Measurements from ENCODE around the gene SMG6. TPM values are rescaled to one million over a fixed set of nuclear protein-coding genes. Genes with fewer than 3 reads are reported as not detected.

Gene SMG6
- total and polyA plus RNA-seq, 2 experiments from 2014 or later = 11.9 to 19.9 TPM

DNA sequence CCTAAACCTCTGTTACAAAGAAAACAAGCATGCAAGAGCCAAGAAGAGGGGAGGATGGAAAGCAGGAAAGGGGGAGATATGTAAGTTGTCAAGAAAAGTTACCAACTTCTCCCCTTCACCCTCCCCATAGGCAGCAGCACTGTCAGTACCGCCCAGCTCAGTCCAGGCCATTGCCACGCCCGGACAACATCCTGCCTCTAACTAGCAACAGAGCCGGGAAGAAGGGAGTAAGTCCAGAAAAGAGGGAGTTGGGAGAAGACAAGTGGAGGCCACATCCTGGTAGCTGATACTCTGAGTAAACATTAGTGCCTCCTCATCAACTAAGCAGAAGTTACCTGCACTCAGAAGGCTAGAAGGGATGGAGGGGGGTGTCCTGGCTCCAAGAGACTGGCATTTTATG lies 113.6 kb downstream of the SMG6 start:
- Histone ChIP-seq H3K79me2 (peaks cover 2% of the 10 kb centered on the region), H3K4me1 (ENCODE audit: insufficient read depth) (peaks cover 3% of the 10 kb centered on the region), H3K4me3 (no peak overlapping the region), H3K4me2 (no peak overlapping the region), H4K20me1 (ENCODE audit: insufficient read depth, poor library complexity, severe bottlenecking) (no peaks in the 10 kb centered on the region), H3K27me3 (no peaks in the 10 kb centered on the region), H2AFZ (no peak overlapping the region), H3K36me3 (replicated peaks; ENCODE audit: insufficient read depth, low read depth) (no peaks in the 10 kb centered on the region), H3K27ac (no peak overlapping the region), H3K9me2 (replicated peaks; ENCODE audit: insufficient read depth) (no peaks in the 10 kb centered on the region), H3K9me3 (ENCODE audit: low read depth) (no peaks in the 10 kb centered on the region)
- no peak for TF ChIP-seq EZH2 (IDR thresholded peaks at IDR 0.05; ENCODE audit: borderline replicate concordance)
- TF ChIP-seq, protein P1, sequence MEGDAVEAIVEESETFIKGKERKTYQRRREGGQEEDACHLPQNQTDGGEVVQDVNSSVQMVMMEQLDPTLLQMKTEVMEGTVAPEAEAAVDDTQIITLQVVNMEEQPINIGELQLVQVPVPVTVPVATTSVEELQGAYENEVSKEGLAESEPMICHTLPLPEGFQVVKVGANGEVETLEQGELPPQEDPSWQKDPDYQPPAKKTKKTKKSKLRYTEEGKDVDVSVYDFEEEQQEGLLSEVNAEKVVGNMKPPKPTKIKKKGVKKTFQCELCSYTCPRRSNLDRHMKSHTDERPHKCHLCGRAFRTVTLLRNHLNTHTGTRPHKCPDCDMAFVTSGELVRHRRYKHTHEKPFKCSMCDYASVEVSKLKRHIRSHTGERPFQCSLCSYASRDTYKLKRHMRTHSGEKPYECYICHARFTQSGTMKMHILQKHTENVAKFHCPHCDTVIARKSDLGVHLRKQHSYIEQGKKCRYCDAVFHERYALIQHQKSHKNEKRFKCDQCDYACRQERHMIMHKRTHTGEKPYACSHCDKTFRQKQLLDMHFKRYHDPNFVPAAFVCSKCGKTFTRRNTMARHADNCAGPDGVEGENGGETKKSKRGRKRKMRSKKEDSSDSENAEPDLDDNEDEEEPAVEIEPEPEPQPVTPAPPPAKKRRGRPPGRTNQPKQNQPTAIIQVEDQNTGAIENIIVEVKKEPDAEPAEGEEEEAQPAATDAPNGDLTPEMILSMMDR (IDR thresholded peaks at IDR 0.05; ENCODE audit: poor library complexity) = no peak
- no peak for TF ChIP-seq EZH2phosphoT487 (IDR thresholded peaks at IDR 0.05; ENCODE audit: low read depth, severe bottlenecking, unreplicated experiment)
- no peak for DNase-seq (ENCODE audit: low spot score)
- 85% methylated on average over 4 of the region's 4 CpGs for WGBS (ENCODE audit: low lambda C conversion rate, missing lambda C conversion rate)

DNA sequence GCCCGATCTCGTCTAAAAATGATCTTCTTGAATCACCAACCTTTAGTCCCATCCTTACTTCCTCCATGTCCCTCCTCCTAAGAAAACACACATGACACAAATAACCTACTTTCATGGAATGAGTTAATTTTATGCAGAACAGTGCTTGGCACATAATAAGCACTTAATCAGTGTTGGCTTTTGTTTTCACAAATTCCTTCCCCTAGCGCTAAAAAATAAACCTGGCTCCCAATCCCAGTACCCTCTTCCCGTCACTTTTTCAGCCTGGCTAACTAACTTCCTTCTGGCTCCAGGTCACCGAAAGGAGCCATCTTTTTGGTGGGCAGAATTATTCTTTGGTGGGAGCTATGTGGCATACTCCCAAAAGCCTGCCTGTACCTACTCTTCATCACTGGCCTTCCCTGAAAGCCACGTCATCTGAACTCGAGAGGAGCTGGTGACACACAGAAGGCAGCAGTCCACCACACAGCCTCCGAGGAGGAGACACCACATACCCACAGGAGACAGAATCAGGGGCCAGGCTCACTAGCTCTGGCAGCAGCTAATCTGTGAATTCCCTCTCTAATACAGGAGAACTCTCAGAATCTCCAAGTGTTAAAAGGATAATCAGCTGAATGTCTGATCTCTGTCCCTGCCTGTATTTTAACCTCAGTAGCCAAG lies 114.5 kb downstream of the SMG6 start:
- no peak overlapping the region for H3K4me2 ChIP-seq
- peaks cover 3% of the 10 kb centered on the region for H3K4me1 ChIP-seq (ENCODE audit: insufficient read depth)
- no peaks in the 10 kb centered on the region for H3K36me3 ChIP-seq (replicated peaks; ENCODE audit: insufficient read depth, low read depth)
- no peak for DNase-seq (ENCODE audit: low spot score)
- H3K9me2 ChIP-seq (replicated peaks; ENCODE audit: insufficient read depth) = no peaks in the 10 kb centered on the region
- no peaks in the 10 kb centered on the region for H3K79me2 ChIP-seq
- no peaks in the 10 kb centered on the region for H4K20me1 ChIP-seq (ENCODE audit: insufficient read depth, poor library complexity, severe bottlenecking)
- H3K27me3 ChIP-seq = no peaks in the 10 kb centered on the region
- no peak for TF ChIP-seq EZH2 (IDR thresholded peaks at IDR 0.05; ENCODE audit: borderline replicate concordance)
- 91% methylated on average over 8 of the region's 8 CpGs for WGBS (ENCODE audit: low lambda C conversion rate, missing lambda C conversion rate)
- H3K27ac ChIP-seq = no peak overlapping the region
- H3K4me3 ChIP-seq = no peak overlapping the region
- H3K9me3 ChIP-seq (ENCODE audit: low read depth) = no peaks in the 10 kb centered on the region
- no peak overlapping the region for H2AFZ ChIP-seq

DNA sequence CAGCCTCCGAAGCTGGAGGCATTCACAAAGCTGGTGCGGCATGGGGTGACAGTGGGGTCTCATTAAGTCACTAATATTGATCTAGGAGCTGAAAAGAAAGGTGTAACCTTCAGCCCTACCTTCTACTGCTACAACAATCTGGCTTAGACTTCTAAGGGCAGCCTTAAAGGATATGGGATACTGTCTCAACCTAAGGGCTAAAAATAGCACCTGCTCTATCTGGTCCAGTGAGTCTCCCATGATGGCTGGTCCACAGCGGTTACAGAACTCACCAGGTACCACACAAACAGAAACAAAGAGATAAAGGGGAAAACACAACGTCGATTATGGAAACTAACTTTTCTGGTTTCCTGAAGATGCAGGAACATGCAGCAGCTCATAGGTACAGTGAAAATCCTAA lies 115.8 kb downstream of the SMG6 start:
- TF ChIP-seq EZH2phosphoT487 (IDR thresholded peaks at IDR 0.05; ENCODE audit: low read depth, severe bottlenecking, unreplicated experiment) (no peak), EZH2 (IDR thresholded peaks at IDR 0.05; ENCODE audit: borderline replicate concordance) (no peak)
- TF ChIP-seq, protein P1 (IDR thresholded peaks at IDR 0.05; ENCODE audit: poor library complexity) = no peak
- Histone ChIP-seq H3K4me3 (no peak overlapping the region), H3K79me2 (no peaks in the 10 kb centered on the region), H3K27ac (no peak overlapping the region), H3K4me1 (ENCODE audit: insufficient read depth) (peaks cover 3% of the 10 kb centered on the region), H2AFZ (no peak overlapping the region), H3K4me2 (no peak overlapping the region), H3K36me3 (replicated peaks; ENCODE audit: insufficient read depth, low read depth) (no peaks in the 10 kb centered on the region), H3K9me3 (ENCODE audit: low read depth) (no peaks in the 10 kb centered on the region), H3K27me3 (no peaks in the 10 kb centered on the region), H4K20me1 (ENCODE audit: insufficient read depth, poor library complexity, severe bottlenecking) (no peaks in the 10 kb centered on the region), H3K9me2 (replicated peaks; ENCODE audit: insufficient read depth) (no peaks in the 10 kb centered on the region)
- no peak for DNase-seq (ENCODE audit: low spot score)
- WGBS (ENCODE audit: low lambda C conversion rate, missing lambda C conversion rate) = 93% methylated on average over 5 of the region's 5 CpGs

DNA sequence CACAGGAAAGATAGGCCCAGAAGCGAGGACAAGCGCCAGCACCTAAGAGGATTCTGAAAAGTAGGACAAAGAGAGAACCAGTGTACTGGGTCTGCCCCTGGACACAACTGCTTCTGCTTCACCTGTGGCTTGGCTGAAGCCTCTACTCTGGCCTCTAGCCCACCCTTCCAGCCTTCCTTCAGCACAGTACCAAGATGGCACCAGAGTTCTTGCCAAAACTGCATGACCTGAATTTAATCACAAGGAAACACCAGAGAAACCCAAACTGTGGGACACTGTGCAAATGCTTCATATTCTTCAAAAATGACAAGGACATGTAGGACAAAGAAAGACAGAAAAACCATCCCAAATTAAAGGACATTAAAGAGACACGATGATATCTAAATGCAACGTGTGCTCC lies 116.6 kb downstream of the SMG6 start:
- no peaks in the 10 kb centered on the region for H3K36me3 ChIP-seq (replicated peaks; ENCODE audit: insufficient read depth, low read depth)

More for the DNA sequence above, 116.6 kb downstream of the SMG6 start:
- Histone ChIP-seq H3K9me3 (ENCODE audit: low read depth) (no peaks in the 10 kb centered on the region), H3K4me2 (no peak overlapping the region), H3K27ac (no peak overlapping the region), H4K20me1 (ENCODE audit: insufficient read depth, poor library complexity, severe bottlenecking) (no peaks in the 10 kb centered on the region), H3K79me2 (no peaks in the 10 kb centered on the region), H3K4me3 (no peak overlapping the region), H3K9me2 (replicated peaks; ENCODE audit: insufficient read depth) (no peaks in the 10 kb centered on the region), H2AFZ (no peak overlapping the region), H3K4me1 (ENCODE audit: insufficient read depth) (peaks cover 5% of the 10 kb centered on the region), H3K27me3 (no peaks in the 10 kb centered on the region)
- no peak for TF ChIP-seq EZH2phosphoT487 (IDR thresholded peaks at IDR 0.05; ENCODE audit: low read depth, severe bottlenecking, unreplicated experiment)
- no peak for TF ChIP-seq EZH2 (IDR thresholded peaks at IDR 0.05; ENCODE audit: borderline replicate concordance)
- TF ChIP-seq, protein P1 (IDR thresholded peaks at IDR 0.05; ENCODE audit: poor library complexity) = no peak
- WGBS (ENCODE audit: low lambda C conversion rate, missing lambda C conversion rate) = 97% methylated on average over 4 of the region's 4 CpGs
- no peak for DNase-seq (ENCODE audit: low spot score)

Data from hepatocyte (in vitro differentiated cells).